GM18508 (cell line): ENCODE results near the gene KAT6B.
"Not testable (repeated sequence)": the region's sequence is repeated elsewhere in the genome, so short reads cannot be mapped to it uniquely, and the experiment has no call there.

ENCODE experiments used
- ATAC-seq: cut with Tn5 transposase; IDR thresholded peaks from one replicate; pipeline ENCODE4 v1.9.1; 2021; ENCODE audit warnings: moderate number of reproducible peaks; ENCODE audit not compliant: insufficient read depth, unreplicated experiment

The KAT6B gene

DNA sequence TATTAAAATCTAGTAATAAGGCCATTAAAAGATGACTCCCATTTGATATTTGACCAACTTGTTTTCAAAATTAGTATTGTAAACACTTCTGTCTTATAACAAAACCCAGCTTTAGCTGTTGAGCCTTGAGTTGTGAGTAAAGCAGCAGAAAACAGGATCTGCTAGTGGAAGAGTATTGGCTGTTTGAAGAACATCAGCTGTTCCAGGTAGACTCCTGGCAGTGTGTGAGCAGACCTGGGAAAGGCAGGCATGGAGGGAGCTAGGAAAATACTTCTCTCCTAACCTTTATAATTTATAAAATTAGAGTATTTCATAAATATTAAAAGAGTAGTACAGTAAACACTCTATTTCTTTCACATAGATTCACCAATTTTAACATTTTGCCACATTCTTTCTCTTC is 29.0 kb downstream of the KAT6B start:
- no peak for ATAC-seq

DNA sequence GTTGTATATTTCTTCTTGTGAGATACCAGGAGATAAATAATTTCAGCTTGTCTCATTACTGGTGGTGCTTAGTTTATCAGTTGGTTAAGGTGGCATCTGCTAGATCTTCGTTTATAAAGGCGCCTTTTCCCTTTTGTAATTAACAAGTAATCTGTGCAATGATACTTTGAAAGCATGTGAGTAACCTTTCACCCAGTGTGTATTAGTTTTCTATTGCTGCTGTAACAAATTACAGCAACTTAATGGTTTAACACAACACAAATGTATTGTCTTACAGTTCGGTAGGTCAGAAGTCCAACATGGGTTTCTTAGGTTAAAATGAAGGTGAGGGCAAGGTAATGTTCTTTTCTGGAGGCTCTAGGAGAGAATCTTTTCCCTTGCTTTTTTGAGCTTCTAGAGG is 30.5 kb downstream of the KAT6B start:
- no peak for ATAC-seq

DNA sequence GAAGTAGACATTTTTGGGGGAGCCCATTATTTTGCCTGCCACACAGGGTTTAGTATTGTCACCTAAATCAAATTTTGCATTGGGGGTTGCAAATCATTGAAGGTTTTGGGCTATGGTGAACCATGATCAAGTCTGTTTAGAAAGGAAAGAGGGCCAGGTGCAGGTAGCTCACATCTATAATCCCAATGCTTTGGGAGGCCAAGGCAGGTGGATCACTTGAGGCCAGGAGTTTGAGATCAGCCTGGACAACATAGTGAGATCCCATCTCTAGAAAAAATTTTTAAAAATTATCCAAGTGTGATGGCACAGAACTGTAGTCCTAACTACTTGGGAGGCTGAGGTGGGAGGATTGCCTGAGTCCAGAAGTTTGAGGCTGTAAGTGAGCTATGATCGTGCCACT is 31.2 kb downstream of the KAT6B start:
- no peak for ATAC-seq

DNA sequence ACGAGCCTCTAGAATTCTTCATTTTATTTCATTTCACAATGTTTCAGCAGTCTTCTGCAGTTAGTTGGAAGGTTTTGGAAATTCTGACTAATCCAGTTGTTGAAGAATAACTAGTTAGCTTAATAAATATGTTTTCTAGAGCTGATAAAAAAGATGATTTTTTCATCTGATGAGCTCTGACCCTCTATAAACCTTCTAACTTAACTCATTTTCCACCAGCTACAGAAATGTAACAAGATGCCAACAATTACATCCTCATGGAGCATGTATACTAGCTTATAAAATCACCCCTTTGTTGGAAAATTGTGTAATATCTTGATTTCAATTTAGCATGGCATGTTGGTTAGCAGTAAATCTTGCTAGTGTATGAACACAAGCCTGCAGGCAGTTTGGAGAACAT is 33.1 kb downstream of the KAT6B start:
- no peak for ATAC-seq

DNA sequence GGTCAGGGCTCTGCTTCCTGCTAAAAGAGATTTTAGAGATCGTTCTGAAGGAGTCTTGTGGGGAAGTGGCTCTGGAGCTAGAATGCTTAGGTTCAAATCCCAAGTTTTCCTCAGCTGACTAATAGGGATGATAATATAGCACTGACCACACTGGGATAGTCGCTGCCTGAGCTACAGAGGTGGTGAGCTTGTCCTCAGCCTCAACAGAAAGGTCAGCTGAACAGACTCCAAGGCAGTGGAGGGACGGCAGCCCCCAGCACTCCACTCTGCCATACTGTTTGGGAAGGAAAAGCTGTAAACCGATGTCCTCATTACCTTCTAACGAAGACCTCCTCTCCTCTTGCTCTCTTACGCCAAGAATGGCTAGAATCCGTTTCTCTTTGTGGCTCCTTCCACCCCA is 36.2 kb downstream of the KAT6B start:
- ATAC-seq: no peak

DNA sequence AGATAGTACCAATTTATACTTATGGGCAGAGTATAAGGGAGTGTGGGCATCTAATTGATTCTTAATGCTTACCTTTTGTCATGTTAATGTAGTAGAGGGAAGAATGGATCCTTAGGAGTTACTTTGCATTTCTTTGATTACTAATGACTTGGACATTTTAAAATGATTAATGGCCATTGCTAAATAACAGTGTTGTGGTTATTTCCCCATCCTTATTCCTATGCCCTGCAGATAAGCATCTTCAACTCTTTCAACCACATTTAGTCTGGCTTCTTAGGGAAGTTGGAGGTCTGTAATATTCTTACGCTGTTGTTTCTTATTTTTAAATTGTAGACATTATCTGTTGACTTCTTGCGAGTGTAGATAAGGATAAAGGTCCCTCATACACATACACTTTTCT is 37.2 kb downstream of the KAT6B start:
- ATAC-seq: no peak

- ATAC-seq: no peak
Measured at GRCh38 chr10:74867351-74867750, 41.0 kb downstream of the KAT6B start.

DNA sequence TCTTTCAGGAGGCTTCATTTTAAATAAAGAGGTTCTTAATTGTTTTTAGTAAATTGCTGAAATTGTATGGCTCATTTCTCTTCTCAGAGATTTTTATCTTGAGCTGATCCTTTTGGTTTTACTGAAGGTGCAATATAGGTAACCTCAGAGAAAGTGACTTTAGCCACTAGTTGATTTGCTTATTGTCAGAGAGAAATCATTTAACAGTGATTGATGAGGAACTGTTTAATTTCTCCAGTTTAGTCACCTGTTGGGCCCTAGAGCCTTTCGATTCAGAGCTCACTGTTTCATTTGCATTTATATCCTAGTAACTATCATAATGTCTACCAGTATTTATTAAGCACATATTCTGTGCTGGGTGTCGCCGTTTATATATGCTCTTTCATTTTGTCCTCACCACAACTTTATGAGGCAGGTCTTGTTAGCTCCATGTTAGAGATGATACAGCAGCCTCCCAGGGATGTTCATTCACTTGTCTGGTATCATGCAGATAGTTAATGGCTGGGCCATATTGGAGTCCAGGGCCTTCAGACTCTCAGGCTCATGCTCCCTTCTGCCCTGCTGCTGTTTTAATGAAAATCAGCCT is 42.1 kb downstream of the KAT6B start:
- no peak for ATAC-seq

DNA sequence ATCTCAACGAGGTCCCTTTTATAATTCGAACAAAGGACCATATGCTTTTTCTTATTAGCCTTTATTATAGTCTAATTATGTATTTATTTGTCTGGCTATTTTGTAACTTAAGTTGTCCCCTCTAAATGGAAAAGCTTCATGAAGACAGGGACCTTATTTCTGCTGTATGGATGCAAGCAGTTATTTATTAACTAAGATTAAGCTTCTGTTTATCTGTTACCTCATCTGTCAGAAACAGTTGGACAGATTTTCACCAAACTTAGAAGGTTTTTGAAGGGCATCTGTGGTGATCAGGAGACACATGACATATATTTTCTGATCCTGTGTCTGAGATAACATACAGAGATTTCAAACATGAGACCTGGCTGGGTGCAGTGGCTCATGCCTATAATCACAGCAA is 43.2 kb downstream of the KAT6B start:
- ATAC-seq: no peak

DNA sequence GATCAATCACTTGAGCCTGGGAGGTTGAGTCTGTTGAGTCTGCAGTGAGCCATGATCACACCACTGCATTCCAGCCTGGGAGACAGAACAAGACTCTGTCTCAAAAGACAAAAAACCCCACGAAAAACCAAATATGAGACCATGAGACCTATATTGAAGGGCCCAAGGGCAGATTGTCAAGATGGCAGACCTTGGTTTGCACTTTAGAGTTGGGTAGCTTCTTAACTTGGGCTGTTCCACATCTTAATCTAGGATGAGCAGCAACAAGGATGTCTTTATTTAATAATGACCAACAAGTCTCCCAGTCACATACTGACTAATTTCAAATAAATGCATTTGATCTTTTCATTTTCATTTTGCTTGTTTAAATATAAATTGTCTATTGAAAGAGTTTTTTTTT is 43.8 kb downstream of the KAT6B start:
- no peak for ATAC-seq

DNA sequence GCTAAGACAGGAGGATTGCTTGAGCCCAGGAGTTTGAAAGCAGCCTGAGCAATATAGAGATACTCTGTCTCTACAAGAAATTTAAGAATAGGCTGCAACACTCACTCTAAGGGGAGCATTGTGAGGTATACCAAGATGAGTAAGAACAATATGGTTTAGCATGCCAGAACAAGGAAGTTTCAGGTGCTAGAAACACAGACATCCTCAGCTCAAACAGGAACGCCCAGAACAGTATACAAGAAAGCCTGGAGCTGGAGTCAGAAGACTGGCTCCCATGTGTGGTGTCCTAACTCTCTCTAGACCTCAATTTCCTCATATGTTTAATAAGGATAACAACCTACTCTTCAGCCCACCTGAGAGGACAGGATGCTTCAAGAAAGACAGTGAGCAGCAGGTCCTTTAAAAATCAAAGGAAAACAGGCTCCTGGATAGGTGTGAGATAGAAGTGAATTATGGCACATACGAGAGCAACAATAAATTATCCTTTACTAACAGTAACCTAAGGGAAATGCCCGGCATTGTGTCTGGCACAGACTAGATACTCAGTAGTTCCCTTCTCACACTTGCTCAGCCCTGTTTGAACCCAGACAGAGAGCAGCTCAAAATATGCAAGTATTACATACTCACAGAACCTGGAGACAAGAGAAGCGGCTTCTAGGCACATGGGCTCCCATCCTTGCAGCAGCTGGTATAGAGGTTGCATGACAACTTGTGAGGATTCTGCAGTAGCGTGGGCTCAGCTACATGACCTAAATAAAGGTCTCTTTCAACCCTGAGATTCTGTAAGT is 45.4 kb downstream of the KAT6B start:
- ATAC-seq: peak; percentile 70

DNA sequence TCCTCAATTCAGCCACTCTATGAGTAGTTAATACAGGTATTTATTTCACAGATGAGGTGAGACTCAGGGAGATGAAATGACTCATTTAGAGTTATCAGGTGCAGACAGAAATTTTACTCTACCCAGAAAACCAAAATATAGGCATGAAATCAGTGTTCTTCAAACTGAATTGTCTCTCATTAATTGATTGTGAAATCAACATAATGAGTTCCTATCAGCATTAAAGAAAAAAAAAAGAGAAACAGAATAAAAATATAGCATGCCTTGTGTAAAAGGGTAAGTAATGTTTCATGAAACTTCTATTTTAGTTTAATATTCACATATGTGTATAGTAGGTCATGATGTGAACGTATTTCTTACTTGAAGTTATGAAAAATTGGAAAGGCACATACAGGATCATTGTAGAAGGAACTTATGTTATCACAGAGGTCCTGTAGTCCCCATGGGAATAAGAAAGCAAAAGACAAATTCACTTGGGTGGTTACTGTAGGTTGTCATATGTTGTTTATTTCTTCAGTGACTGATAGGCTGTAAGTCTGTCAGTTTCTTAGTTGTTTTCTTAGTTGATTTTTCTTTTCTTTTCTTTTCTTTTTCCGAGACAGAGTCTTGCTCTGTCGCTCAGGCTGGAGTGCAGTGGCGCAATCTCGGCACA is 47.5 kb downstream of the KAT6B start:
- no peak for ATAC-seq

DNA sequence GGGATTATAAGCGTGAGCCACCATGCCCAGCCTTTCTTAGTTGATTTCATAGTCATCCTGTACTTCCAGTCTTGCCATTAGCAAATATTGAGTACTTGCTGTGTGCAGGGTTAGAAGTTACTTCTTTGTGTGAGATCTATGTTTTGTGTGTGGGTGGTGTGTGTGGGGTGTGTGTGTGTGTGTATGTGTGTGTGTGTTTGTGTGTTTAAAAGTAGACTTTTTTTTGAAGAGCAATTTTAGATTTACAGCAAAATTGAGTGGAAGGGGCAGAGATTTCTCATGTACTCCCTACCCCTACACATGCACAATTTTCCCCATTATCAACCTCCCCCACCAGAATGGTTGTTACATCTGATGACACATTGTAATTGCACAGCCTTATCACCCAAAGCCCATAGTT is 48.2 kb downstream of the KAT6B start:
- no peak for ATAC-seq

DNA sequence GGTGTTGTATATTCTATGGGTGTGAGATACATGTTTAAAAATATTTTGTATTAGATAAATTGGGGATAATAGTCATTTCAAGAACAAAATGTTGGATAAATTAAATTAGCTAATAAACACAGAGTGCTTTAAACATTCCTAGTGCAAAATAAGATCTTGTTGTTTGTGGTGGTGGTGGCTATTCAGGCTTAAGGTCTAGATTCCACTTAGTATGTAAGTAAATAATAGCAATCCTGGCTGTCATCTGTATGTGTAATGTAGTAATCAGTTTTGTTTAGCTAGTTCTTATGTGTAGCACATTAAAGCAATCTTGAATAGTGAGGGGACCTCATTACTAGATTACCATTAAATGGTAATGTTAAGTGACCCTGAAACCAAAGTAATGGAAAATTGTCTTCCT is 48.7 kb downstream of the KAT6B start:
- no peak for ATAC-seq

- no peak for ATAC-seq
Measured at GRCh38 chr10:74875966-74876365, 49.6 kb downstream of the KAT6B start.

- ATAC-seq: not testable (repeated sequence)
Measured at GRCh38 chr10:74877054-74877453, 50.7 kb downstream of the KAT6B start.

DNA sequence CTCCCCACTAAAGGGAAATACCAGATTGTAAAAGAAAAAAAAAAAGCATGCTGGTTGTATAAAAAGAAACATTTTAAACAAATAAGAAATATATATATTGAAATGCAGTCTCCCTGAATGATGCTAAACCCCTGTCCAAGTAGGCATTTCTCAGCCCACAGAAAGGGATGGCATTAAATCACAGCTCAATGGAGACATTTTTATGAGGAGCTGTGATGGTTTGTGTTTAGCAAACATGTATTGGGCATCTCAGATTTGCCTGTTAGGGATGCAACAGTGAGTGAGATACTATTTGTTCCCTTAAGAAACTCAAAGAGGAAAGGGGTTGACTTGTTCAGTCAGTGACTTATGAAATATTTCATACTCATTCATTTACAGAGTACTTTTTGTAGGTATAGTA is 51.5 kb downstream of the KAT6B start:
- no peak for ATAC-seq

DNA sequence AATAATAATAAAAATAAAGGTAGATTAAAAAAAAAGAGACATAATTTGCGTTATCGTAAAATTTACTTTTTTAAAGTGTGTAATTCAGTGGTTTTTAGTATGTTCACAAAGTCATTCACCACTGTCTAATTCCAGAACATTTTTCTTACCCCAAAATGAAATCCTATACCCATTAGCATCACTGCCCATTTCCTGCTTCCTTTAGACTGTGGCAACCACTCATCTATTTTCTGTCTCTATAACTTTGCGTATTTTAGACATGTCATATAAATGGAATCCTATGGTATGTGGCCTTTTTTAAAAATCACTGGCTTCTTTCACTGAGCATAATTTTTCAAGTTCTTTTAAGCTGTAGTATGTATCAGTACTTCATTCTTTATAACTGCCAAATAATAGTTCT is 53.6 kb downstream of the KAT6B start:
- ATAC-seq: no peak

GRCh38 chr10:74881253-74881884 is 55.0 kb downstream of the KAT6B start:
- ATAC-seq: no peak

DNA sequence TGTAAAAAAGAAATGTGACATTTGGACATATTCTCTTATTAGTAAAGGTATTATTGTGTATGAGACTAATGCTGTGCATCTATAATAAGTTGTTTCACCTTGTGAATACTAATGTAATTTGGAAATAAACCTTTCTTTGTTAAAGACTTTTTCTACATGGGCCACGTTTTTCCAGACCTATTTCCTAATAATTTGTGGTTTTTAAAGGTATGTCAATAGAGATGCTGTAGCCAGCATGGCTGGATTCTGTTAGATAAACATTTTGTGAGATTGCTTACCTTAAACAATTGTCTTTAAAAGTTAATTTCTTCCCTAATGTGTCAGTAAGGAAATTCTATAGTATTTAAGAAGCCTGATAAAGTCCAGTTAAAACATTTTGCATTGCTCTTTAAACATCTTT is 56.0 kb downstream of the KAT6B start:
- ATAC-seq: no peak

DNA sequence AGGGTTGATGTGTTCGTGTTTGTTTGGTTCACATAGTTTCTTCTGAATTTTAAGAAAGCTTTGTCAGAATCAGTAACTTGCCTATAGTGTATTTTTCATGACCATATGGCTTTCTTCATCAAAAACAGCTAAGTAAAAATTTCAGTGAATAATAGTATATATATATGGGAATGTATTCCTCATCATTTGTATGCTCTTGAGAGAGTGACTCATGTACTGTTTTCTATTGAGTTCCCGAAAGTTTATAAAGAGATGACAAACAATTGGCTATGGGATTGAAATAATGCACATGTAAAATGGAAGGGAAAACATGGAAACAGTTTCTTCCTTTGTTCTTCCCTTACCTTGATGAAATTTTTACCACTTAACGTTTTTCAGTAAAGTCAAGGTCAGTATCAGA is 56.4 kb downstream of the KAT6B start:
- ATAC-seq: no peak
